ENCODE measurements around the gene YIPF4. TPM values are rescaled to one million over a fixed set of nuclear protein-coding genes. Genes with fewer than 3 reads are reported as not detected.

The YIPF4 gene
- total RNA-seq, 2 donors from 2014 or later = 24.9 to 25.8 TPM

GRCh38 chr2:32248299-32248698, 29.4 kb upstream of the YIPF4 start:
- Histone ChIP-seq H3K4me3 (ENCODE audit: low read length) (no peak overlapping the region), H3K36me3 (ENCODE audit: control insufficient read depth, insufficient read depth, low read length) (no peaks in the 10 kb centered on the region)
- no peaks in the 10 kb centered on the region for H3K4me1 Mint-ChIP-seq

GRCh38 chr2:32249731-32250236, 27.9 kb upstream of the YIPF4 start:
- H3K27ac Mint-ChIP-seq = no peak overlapping the region
- H3K27ac ChIP-seq (ENCODE audit: low read depth, low read length) = no peak overlapping the region
- DNase-seq = no peak
- TF ChIP-seq CTCF (conservative IDR thresholded peaks at IDR 0.05) = no peak
- no peak overlapping the region for H3K9ac ChIP-seq (ENCODE audit: extremely low read depth, low read length, poor library complexity, severe bottlenecking)
- H3K36me3 ChIP-seq (ENCODE audit: control insufficient read depth, insufficient read depth, low read length) = no peaks in the 10 kb centered on the region
- no peaks in the 10 kb centered on the region for H3K9me3 Mint-ChIP-seq
- peaks cover 5% of the 10 kb centered on the region for H3K27me3 Mint-ChIP-seq (ENCODE audit: insufficient read depth)
- H3K4me1 ChIP-seq (ENCODE audit: control insufficient read depth, insufficient read depth, low read length) = no peaks in the 10 kb centered on the region
- H3K36me3 Mint-ChIP-seq (ENCODE audit: low read depth) = no peaks in the 10 kb centered on the region
- no peak overlapping the region for H3K4me3 Mint-ChIP-seq
- no peak overlapping the region for H3K4me3 ChIP-seq (ENCODE audit: low read length)
- no peaks in the 10 kb centered on the region for H3K4me1 Mint-ChIP-seq
- 80 to 87% methylated on average over 1 to 2 of the region's 2 CpGs for WGBS, 2 experiments (ENCODE audit: insufficient coverage in 1 of 2, insufficient read length in 1 of 2)
- H3K9me3 ChIP-seq (ENCODE audit: control insufficient read depth, low read length) = no peaks in the 10 kb centered on the region
- H3K27me3 ChIP-seq (ENCODE audit: control insufficient read depth, insufficient read depth, low read length, poor library complexity, severe bottlenecking) = no peaks in the 10 kb centered on the region

More at GRCh38 chr2:32248299-32248698, 29.4 kb upstream of the YIPF4 start:
- DNase-seq = no peak
- Mint-ChIP-seq H3K27me3 (ENCODE audit: insufficient read depth) (peaks cover 5% of the 10 kb centered on the region), H3K4me3 (no peak overlapping the region), H3K27ac (no peak overlapping the region), H3K36me3 (ENCODE audit: low read depth) (no peaks in the 10 kb centered on the region), H3K9me3 (no peaks in the 10 kb centered on the region)
- TF ChIP-seq CTCF (conservative IDR thresholded peaks at IDR 0.05) = no peak
- no peaks in the 10 kb centered on the region for H3K27me3 ChIP-seq (ENCODE audit: control insufficient read depth, insufficient read depth, low read length, poor library complexity, severe bottlenecking)
- H3K27ac ChIP-seq (ENCODE audit: low read depth, low read length) = no peak overlapping the region
- no peaks in the 10 kb centered on the region for H3K9me3 ChIP-seq (ENCODE audit: control insufficient read depth, low read length)
- no peak overlapping the region for H3K9ac ChIP-seq (ENCODE audit: extremely low read depth, low read length, poor library complexity, severe bottlenecking)
- 92 to 96% methylated on average over 3 of the region's 3 CpGs for WGBS, 2 experiments (ENCODE audit: insufficient coverage in 1 of 2, insufficient read length in 1 of 2)
- H3K4me1 ChIP-seq (ENCODE audit: control insufficient read depth, insufficient read depth, low read length) = no peaks in the 10 kb centered on the region

GRCh38 chr2:32250290-32250689, 27.4 kb upstream of the YIPF4 start:
- WGBS, 2 experiments (ENCODE audit: insufficient coverage in 1 of 2, insufficient read length in 1 of 2) = 88 to 96% methylated on average over 8 to 10 of the region's 10 CpGs
- Mint-ChIP-seq H3K27me3 (ENCODE audit: insufficient read depth) (peaks cover 5% of the 10 kb centered on the region), H3K4me3 (no peak overlapping the region), H3K36me3 (ENCODE audit: low read depth) (no peaks in the 10 kb centered on the region), H3K9me3 (no peaks in the 10 kb centered on the region), H3K27ac (no peak overlapping the region), H3K4me1 (no peaks in the 10 kb centered on the region)
- Histone ChIP-seq H3K4me3 (ENCODE audit: low read length) (no peak overlapping the region), H3K4me1 (ENCODE audit: control insufficient read depth, insufficient read depth, low read length) (no peaks in the 10 kb centered on the region), H3K36me3 (ENCODE audit: control insufficient read depth, insufficient read depth, low read length) (no peaks in the 10 kb centered on the region), H3K9ac (ENCODE audit: extremely low read depth, low read length, poor library complexity, severe bottlenecking) (no peak overlapping the region), H3K27ac (ENCODE audit: low read depth, low read length) (no peak overlapping the region), H3K27me3 (ENCODE audit: control insufficient read depth, insufficient read depth, low read length, poor library complexity, severe bottlenecking) (no peaks in the 10 kb centered on the region), H3K9me3 (ENCODE audit: control insufficient read depth, low read length) (no peaks in the 10 kb centered on the region)
- no peak for TF ChIP-seq CTCF (conservative IDR thresholded peaks at IDR 0.05)
- no peak for DNase-seq
